Myometrial cell (primary cell): Measurements from ENCODE around the gene PITX1. TPM values are rescaled to one million over a fixed set of nuclear protein-coding genes. Genes with fewer than 3 reads are reported as not detected.

Experiments used
- total RNA-seq: library from RNA; depleted of rRNA; stranded (reverse); fragments of >200 nt; gene quantifications from 2 replicates; pipeline ENCODE4 v1.2.3, GENCODE V29; 2015

PITX1 gene
- total RNA-seq, result 0.71 and 6.1 TPM in 2 replicates

GRCh38 chr5:135033901-135034235 is at the start of gene PITX1:
TSS of gene PITX1 (minus strand) at chr5:135034228. CDS start at chr5:135033881, 347 bp downstream.

Other genes starting within 250 kb of the PITX1 start
- 20.8 and 24.3 TPM in 2 replicates for gene C5orf24, start 188.3 kb downstream of the PITX1 start, total RNA-seq
- 112 and 176 TPM in 2 replicates for gene TXNDC15, start 159.9 kb downstream of the PITX1 start, total RNA-seq
- 2.9 and 6.6 TPM in 2 replicates for gene PCBD2, start 129.1 kb downstream of the PITX1 start, total RNA-seq
- gene CATSPER3, start 66.3 kb downstream of the PITX1 start, total RNA-seq, result under 0.01 TPM in 1 of 2 replicates, not detected in the other